ENCODE data around the gene SLC5A11.

GRCh38 chr16:24917236-24917635, 71.5 kb downstream of the SLC5A11 start:
- TF ChIP-seq GATA2 (IDR thresholded peaks at IDR 0.05; ENCODE audit: low read depth, low read length) (no peak), GATA3 (IDR thresholded peaks at IDR 0.05; ENCODE audit: low read depth, low read length) (no peak)
